HG03558 (cell line): ENCODE results near the gene LRRC8D.

Experiments
- ATAC-seq: cut with Tn5 transposase; IDR thresholded peaks from one replicate; pipeline ENCODE4 v1.9.1; 2021; ENCODE audit warnings: moderate number of reproducible peaks; ENCODE audit not compliant: unreplicated experiment; ENCODE audit errors: extremely low read depth

LRRC8D gene

GRCh38 chr1:89806616-89807015 is 14.2 kb upstream of the LRRC8D start:
- no peak for ATAC-seq

- no peak for ATAC-seq
These were observed 13.3 kb upstream of the LRRC8D start for GRCh38 chr1:89807503-89807902.

GRCh38 chr1:89807983-89808382 is 12.8 kb upstream of the LRRC8D start:
- ATAC-seq, result no peak

GRCh38 chr1:89808441-89809117 is 12.3 kb upstream of the LRRC8D start:
- no peak for ATAC-seq

GRCh38 chr1:89809556-89809955 is 11.3 kb upstream of the LRRC8D start:
- ATAC-seq, result no peak

GRCh38 chr1:89810302-89810701 is 10.5 kb upstream of the LRRC8D start:
- ATAC-seq, result no peak

GRCh38 chr1:89810880-89811279 is 10.0 kb upstream of the LRRC8D start:
- no peak for ATAC-seq

- ATAC-seq, result no peak
These were observed 7.8 kb upstream of the LRRC8D start for GRCh38 chr1:89812992-89813391.

- no peak for ATAC-seq
These were observed 5.8 kb upstream of the LRRC8D start for GRCh38 chr1:89815040-89815439.

- ATAC-seq, result peak; percentile 66
These were observed 5.2 kb upstream of the LRRC8D start for GRCh38 chr1:89815611-89816010.

- ATAC-seq, result no peak
These were observed 4.5 kb upstream of the LRRC8D start for GRCh38 chr1:89816366-89816765.

- peak; percentile 20 for ATAC-seq
These were observed 683 bp downstream of the LRRC8D start for GRCh38 chr1:89821322-89822108.

- no peak for ATAC-seq
These were observed 1.5 kb downstream of the LRRC8D start for GRCh38 chr1:89822109-89822962.

GRCh38 chr1:89822999-89823628 is 2.3 kb downstream of the LRRC8D start:
- ATAC-seq, result no peak

- ATAC-seq, result no peak
These were observed 3.0 kb downstream of the LRRC8D start for GRCh38 chr1:89823679-89824292.

- ATAC-seq, result no peak
These were observed 5.8 kb downstream of the LRRC8D start for GRCh38 chr1:89826594-89826993.

GRCh38 chr1:89827330-89827729 is 6.5 kb downstream of the LRRC8D start:
- ATAC-seq, result no peak

- no peak for ATAC-seq
These were observed 7.1 kb downstream of the LRRC8D start for GRCh38 chr1:89827902-89828301.

- no peak for ATAC-seq
These were observed 8.4 kb downstream of the LRRC8D start for GRCh38 chr1:89829186-89829585.
